PC-9 (cell line): ENCODE measurements around the gene LAYN. TPM values are rescaled to one million over a fixed set of nuclear protein-coding genes. Genes with fewer than 3 reads are reported as not detected.

Experiments
- BruUV-seq: library from RNA; stranded (reverse); fragments of 400-500 nt; replicated peaks from 2 replicates; lab custom pipeline; 2021; lab: Mats Ljungman, UMichigan
- CTCF ChIA-PET: fragments of 300-600 bp; sonication (Branson Sonifier 250); formaldehyde crosslinking; loops from one replicate; lab custom pipeline; 2022; ENCODE audit warnings: antibody characterized with exemption; lab: Charles Lee
- POLR2A ChIA-PET: fragments of 300-600 bp; sonication (Branson Sonifier 250); formaldehyde crosslinking; loops from one replicate; lab custom pipeline; 2022; ENCODE audit warnings: antibody characterized with exemption; ENCODE audit not compliant: unreplicated experiment; lab: Charles Lee
- DNase-seq, 2 experiments: peaks; one replicate each; pipeline versions ENCODE4 v3.0.0 to v3.0.0-alpha.2; 2015 to 2022; ENCODE audit warnings: mixed read lengths in 1 of 2
- H2AFZ ChIP-seq: fragments of 200-600 bp; sonication (generic); 2 replicates; pipeline ENCODE4 v1.8.1; 2017; ENCODE audit warnings: antibody characterized with exemption
- H3F3A ChIP-seq: fragments of 200-600 bp; sonication (generic); 2 replicates; pipeline ENCODE4 v1.8.1; 2017; ENCODE audit warnings: antibody characterized with exemption, mild to moderate bottlenecking, low read depth; ENCODE audit not compliant: insufficient read depth
- H3K27ac ChIP-seq: fragments of 200-600 bp; sonication (generic); 2 replicates; pipeline ENCODE4 v1.6.1; 2016; ENCODE audit warnings: mixed run types
- H3K27me3 ChIP-seq: fragments of 200-600 bp; sonication (generic); 2 replicates; pipeline ENCODE4 v1.6.1; 2016; ENCODE audit warnings: low read depth, mixed run types; ENCODE audit not compliant: insufficient read depth
- H3K36me3 ChIP-seq: fragments of 200-600 bp; sonication (generic); 2 replicates; pipeline ENCODE4 v1.6.1; 2016; ENCODE audit warnings: low read depth, mixed run types
- H3K4me1 ChIP-seq: fragments of 200-600 bp; sonication (generic); replicated peaks from 2 replicates; pipeline ENCODE4 v1.6.1; 2016; ENCODE audit warnings: mixed run types; ENCODE audit not compliant: insufficient read depth
- H3K4me2 ChIP-seq: fragments of 200-600 bp; sonication (generic); 2 replicates; pipeline ENCODE4 v1.6.1; 2017; ENCODE audit warnings: mixed run types
- H3K4me3 ChIP-seq: fragments of 200-600 bp; sonication (generic); 2 replicates; pipeline ENCODE4 v1.6.1; 2016; ENCODE audit warnings: mixed run types
- H3K79me2 ChIP-seq: fragments of 200-600 bp; sonication (generic); 2 replicates; pipeline ENCODE4 v1.6.1; 2017; ENCODE audit warnings: low read depth, mixed run types
- H3K9me2 ChIP-seq: fragments of 200-600 bp; sonication (generic); 2 replicates; pipeline ENCODE4 v1.8.1; 2017; ENCODE audit warnings: mild to moderate bottlenecking; ENCODE audit not compliant: insufficient read depth
- H3K9me3 ChIP-seq: fragments of 200-600 bp; sonication (generic); 2 replicates; pipeline ENCODE4 v1.8.1; 2016; ENCODE audit warnings: low read depth; ENCODE audit not compliant: insufficient read depth
- H4K20me1 ChIP-seq: fragments of 200-600 bp; sonication (generic); 2 replicates; pipeline ENCODE4 v1.8.1; 2017; ENCODE audit not compliant: insufficient read depth
- EZH2 ChIP-seq: fragments of 200-600 bp; sonication (generic); IDR thresholded peaks from 2 replicates; pipeline ENCODE4 v1.8.0; 2017; ENCODE audit warnings: antibody characterized with exemption, low read depth
- intact Hi-C: fragments of 100-400 bp; cut with micrococcal nuclease; formaldehyde crosslinking; loops from one replicate; pipeline ENCODE4 v1.10.0; 2022; ENCODE audit not compliant: unreplicated experiment
- total RNA-seq: library from RNA; stranded (reverse); gene quantifications from 2 replicates; pipeline ENCODE4 v1.2.3, GENCODE V29; 2021
- TF ChIP-seq, protein P1 (sequence below): fragments of 200-600 bp; sonication (generic); conservative IDR thresholded peaks from 2 replicates; pipeline ENCODE4 v1.6.1; 2017; ENCODE audit warnings: mixed run types, antibody characterized with exemption, mild to moderate bottlenecking, moderate library complexity

Gene LAYN
- total RNA-seq, 1 experiment from 2014 or later: 19.9 TPM

DNA sequence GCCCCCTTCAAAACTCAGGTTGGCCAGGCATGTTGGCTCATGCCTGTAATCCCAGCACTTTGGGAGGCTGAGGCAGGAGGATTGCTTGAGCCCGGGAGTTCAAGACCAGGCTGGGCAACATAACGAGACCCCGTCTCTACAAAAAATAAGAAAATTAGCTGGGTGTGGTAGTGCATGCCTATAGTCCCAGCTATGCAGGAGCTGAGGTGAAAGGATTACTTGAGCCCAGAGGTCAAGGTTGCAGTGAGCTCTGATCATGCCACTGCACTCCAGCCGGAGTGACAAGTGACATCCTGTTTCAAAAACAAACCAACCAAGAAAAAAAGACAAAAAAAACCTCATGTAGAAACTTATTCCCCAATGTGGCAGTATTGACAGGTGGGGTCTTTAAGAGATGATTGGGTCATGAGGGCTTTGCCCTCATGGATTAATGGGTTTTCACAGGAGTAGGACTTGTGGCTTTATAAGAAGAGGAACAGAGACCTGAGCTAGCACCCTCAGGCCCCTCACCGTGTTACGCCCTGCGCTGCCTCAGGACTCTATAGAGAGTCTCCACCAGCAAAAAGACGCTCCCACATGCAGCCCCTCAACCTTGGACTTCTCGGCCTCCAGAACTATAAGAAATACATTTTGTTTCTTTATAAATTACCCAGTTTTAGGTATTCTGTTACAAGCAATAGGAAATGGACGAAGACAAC is 22.3 kb downstream of the LAYN start:
- peaks cover 28% of the 10 kb centered on the region for H3K4me1 ChIP-seq
- H3K27me3 ChIP-seq: no peaks in the 10 kb centered on the region
- H3K4me3 ChIP-seq: no peak overlapping the region
- H3K9me3 ChIP-seq: no peaks in the 10 kb centered on the region
- H3K27ac ChIP-seq: peak overlapping the region; percentile 66
- H2AFZ ChIP-seq: no peak overlapping the region
- no peaks in the 10 kb centered on the region for H3K9me2 ChIP-seq
- H3F3A ChIP-seq: peaks cover 26% of the 10 kb centered on the region
- ChIA-PET POLR2A (interaction anchor here (0.7 kb wide), 1 partner anchor 21 kb away, joined by 4 read pairs; no protein-coding TSS in a partner anchor), CTCF (interaction anchor here (0.5 kb wide), 1 partner anchor 1128 kb away, joined by 13 read pairs; no protein-coding TSS in a partner anchor)
- no peaks in the 10 kb centered on the region for H3K79me2 ChIP-seq
- peak overlapping the region; percentile 32 for H3K4me2 ChIP-seq
- intact Hi-C loops: no loop called here
- no TSS peak for BruUV-seq
- peak in 1 of 2 experiments; percentile 13 for DNase-seq
- no peak for TF ChIP-seq EZH2
- TF ChIP-seq, protein P1, sequence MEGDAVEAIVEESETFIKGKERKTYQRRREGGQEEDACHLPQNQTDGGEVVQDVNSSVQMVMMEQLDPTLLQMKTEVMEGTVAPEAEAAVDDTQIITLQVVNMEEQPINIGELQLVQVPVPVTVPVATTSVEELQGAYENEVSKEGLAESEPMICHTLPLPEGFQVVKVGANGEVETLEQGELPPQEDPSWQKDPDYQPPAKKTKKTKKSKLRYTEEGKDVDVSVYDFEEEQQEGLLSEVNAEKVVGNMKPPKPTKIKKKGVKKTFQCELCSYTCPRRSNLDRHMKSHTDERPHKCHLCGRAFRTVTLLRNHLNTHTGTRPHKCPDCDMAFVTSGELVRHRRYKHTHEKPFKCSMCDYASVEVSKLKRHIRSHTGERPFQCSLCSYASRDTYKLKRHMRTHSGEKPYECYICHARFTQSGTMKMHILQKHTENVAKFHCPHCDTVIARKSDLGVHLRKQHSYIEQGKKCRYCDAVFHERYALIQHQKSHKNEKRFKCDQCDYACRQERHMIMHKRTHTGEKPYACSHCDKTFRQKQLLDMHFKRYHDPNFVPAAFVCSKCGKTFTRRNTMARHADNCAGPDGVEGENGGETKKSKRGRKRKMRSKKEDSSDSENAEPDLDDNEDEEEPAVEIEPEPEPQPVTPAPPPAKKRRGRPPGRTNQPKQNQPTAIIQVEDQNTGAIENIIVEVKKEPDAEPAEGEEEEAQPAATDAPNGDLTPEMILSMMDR: no peak
- H4K20me1 ChIP-seq: no peaks in the 10 kb centered on the region
- no peaks in the 10 kb centered on the region for H3K36me3 ChIP-seq

DNA sequence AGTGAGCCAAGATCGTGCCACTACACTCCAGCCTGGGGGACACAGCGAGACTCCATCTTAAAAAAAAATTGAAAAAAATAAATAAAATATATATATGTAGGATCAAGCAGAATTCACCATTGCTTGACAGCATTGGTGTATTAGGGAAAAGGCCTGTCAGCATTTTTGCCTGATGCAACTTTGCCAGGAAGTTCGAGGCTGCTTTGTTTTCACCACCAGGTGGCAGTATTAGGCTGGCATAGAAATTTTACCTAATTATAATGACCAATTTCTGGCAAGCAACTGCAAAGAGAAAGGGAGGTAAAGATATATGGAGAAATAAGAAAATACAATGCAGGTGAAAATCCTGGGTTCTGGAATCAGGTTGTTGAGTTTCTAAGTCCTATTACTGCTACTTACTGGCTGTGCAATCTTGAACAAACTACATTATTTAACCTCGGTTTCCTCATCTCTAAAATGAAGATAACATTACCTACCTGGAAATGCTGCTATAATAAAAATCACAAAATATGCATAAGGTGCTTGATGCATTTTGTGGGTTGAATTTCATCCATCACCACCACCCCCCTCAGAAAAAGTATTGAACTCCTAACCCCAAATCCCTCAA is 24.7 kb downstream of the LAYN start:
- Histone ChIP-seq H3K36me3 (no peaks in the 10 kb centered on the region), H3K4me1 (peaks cover 28% of the 10 kb centered on the region), H3K9me2 (no peaks in the 10 kb centered on the region), H3F3A (peaks cover 26% of the 10 kb centered on the region), H3K27ac (no peak overlapping the region), H4K20me1 (no peaks in the 10 kb centered on the region), H3K27me3 (no peaks in the 10 kb centered on the region), H2AFZ (peak overlapping the region; percentile 61; the same call in 1 of the 2 replicates), H3K4me2 (no peak overlapping the region), H3K79me2 (no peaks in the 10 kb centered on the region), H3K4me3 (no peak overlapping the region), H3K9me3 (0 out of 2 replicates have a peak, but pooled peaks cover 1% of the 10 kb centered on the region)
- POLR2A ChIA-PET: no interaction called here
- no peak for TF ChIP-seq EZH2
- TF ChIP-seq, protein P1: peak; percentile 93
- CTCF ChIA-PET: interaction anchor here (1.1 kb wide), 1 partner anchor 212 kb away, joined by 4 read pairs; no protein-coding TSS in a partner anchor
- BruUV-seq: no TSS peak
- intact Hi-C loops: loop anchor here (1.0 to 5.0 kb wide), 3 partner anchors 113 to 276 kb away; no protein-coding TSS in a partner anchor
- peak; percentile 60 to 74 for DNase-seq

DNA sequence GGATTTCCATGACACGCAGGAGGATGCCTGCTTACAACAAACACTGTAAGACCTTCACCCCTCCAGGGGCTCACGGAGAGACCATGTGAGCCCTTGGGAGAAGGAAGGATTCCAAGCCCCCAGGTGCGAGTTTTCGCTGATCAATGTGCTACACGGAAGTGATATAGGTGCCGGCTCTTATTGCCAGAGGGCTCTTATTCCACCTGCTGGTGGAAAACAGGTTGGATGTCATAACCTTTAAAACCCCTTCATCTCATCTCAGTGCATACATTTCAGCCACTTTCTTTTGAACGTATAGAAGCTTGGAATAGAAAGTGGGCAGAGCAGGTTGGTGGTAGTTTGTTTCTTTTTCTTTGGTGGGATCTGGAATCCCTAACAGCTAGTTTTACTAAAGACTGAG is 25.8 kb downstream of the LAYN start:
- no peak overlapping the region for H3K4me2 ChIP-seq
- ChIA-PET POLR2A (no interaction called here), CTCF (interaction anchor here (1.1 kb wide), 1 partner anchor 211 kb away, joined by 4 read pairs; no protein-coding TSS in a partner anchor)
- 0 out of 2 replicates have a peak, but pooled peaks cover 2% of the 10 kb centered on the region for H3K9me3 ChIP-seq
- DNase-seq: peak in 1 of 2 experiments; percentile 34
- no peaks in the 10 kb centered on the region for H3K27me3 ChIP-seq
- no peaks in the 10 kb centered on the region for H3K79me2 ChIP-seq
- intact Hi-C loops: loop anchor here (5.0 kb wide), 1 partner anchor 114 kb away; no protein-coding TSS in a partner anchor
- no peaks in the 10 kb centered on the region for H3K36me3 ChIP-seq
- peaks cover 22% of the 10 kb centered on the region for H3K4me1 ChIP-seq
- no peaks in the 10 kb centered on the region for H3K9me2 ChIP-seq
- TF ChIP-seq EZH2: no peak
- TF ChIP-seq, protein P1: no peak
- no peak overlapping the region for H3K4me3 ChIP-seq
- H3K27ac ChIP-seq: no peak overlapping the region
- BruUV-seq: no TSS peak
- peaks cover 19% of the 10 kb centered on the region for H3F3A ChIP-seq
- H2AFZ ChIP-seq: no peak overlapping the region
- H4K20me1 ChIP-seq: no peaks in the 10 kb centered on the region
